Stimulated activated CD4-positive, alpha-beta T cell treated with anti-CD3 and anti-CD28 coated beads, Interleukin-12 subunit alpha, Interleukin-12 subunit beta, amount 100 ng/mL, for 4 hours (primary cell): ENCODE data around the gene COLEC12.

Experiments used
- DNase-seq: peaks from one replicate; pipeline ENCODE4 v3.0.0-alpha.2; 2020

Gene COLEC12

GRCh38 chr18:473802-474201, 26.7 kb downstream of the COLEC12 start:
- DNase-seq, result no peak

- DNase-seq, result no peak
These were observed 28.8 kb downstream of the COLEC12 start for GRCh38 chr18:471716-472115.

GRCh38 chr18:470661-471501, 29.6 kb downstream of the COLEC12 start:
- DNase-seq, result no peak

GRCh38 chr18:468955-469790, 31.3 kb downstream of the COLEC12 start:
- DNase-seq, result no peak

- no peak for DNase-seq
These were observed 36.5 kb downstream of the COLEC12 start for GRCh38 chr18:463827-464541.

- no peak for DNase-seq
These were observed 37.1 kb downstream of the COLEC12 start for GRCh38 chr18:463403-463802.

- DNase-seq, result no peak
These were observed 38.7 kb downstream of the COLEC12 start for GRCh38 chr18:461762-462161.

- no peak for DNase-seq
These were observed 39.7 kb downstream of the COLEC12 start for GRCh38 chr18:460791-461190.

- DNase-seq, result no peak
These were observed 40.5 kb downstream of the COLEC12 start for GRCh38 chr18:459814-460593.

GRCh38 chr18:457521-458412, 42.7 kb downstream of the COLEC12 start:
- no peak for DNase-seq

- DNase-seq, result no peak
These were observed 43.4 kb downstream of the COLEC12 start for GRCh38 chr18:457140-457519.

- DNase-seq, result no peak
These were observed 44.0 kb downstream of the COLEC12 start for GRCh38 chr18:456361-457139.

GRCh38 chr18:453400-453799, 47.1 kb downstream of the COLEC12 start:
- no peak for DNase-seq

GRCh38 chr18:452816-453215, 47.7 kb downstream of the COLEC12 start:
- no peak for DNase-seq

GRCh38 chr18:449374-449773, 51.1 kb downstream of the COLEC12 start:
- no peak for DNase-seq

GRCh38 chr18:448116-448790, 52.2 kb downstream of the COLEC12 start:
- DNase-seq, result no peak

GRCh38 chr18:446941-447560, 53.5 kb downstream of the COLEC12 start:
- no peak for DNase-seq

GRCh38 chr18:445055-445454, 55.4 kb downstream of the COLEC12 start:
- no peak for DNase-seq

GRCh38 chr18:438571-438970, 61.9 kb downstream of the COLEC12 start:
- DNase-seq, result no peak

GRCh38 chr18:435940-436339, 64.6 kb downstream of the COLEC12 start:
- DNase-seq, result no peak
